ENCODE results near the gene MPHOSPH6.
"Not testable (repeated sequence)": the region's sequence is repeated elsewhere in the genome, so short reads cannot be mapped to it uniquely, and the experiment has no call there.

Gene MPHOSPH6

DNA sequence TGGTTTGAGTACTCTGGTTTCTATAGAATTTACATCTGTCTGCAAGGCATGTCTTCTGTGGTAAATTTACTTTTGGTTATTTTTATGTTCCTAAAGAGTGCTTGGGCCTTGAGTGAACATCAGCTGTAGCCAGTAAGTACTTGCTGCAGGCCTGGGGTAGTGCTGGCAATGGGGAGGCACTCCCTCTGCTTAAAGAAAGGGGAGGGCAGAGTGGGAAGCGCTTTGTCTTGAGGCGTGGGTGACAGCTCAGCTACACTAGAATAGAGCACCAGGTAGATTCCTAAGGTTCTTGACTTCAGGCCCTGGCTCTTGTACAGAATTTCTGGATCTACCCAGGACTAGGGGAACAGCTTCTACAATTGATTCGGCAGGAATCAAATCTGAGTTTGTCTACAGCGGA lies 50.6 kb downstream of the MPHOSPH6 start:
- TF ChIP-seq, protein P1, sequence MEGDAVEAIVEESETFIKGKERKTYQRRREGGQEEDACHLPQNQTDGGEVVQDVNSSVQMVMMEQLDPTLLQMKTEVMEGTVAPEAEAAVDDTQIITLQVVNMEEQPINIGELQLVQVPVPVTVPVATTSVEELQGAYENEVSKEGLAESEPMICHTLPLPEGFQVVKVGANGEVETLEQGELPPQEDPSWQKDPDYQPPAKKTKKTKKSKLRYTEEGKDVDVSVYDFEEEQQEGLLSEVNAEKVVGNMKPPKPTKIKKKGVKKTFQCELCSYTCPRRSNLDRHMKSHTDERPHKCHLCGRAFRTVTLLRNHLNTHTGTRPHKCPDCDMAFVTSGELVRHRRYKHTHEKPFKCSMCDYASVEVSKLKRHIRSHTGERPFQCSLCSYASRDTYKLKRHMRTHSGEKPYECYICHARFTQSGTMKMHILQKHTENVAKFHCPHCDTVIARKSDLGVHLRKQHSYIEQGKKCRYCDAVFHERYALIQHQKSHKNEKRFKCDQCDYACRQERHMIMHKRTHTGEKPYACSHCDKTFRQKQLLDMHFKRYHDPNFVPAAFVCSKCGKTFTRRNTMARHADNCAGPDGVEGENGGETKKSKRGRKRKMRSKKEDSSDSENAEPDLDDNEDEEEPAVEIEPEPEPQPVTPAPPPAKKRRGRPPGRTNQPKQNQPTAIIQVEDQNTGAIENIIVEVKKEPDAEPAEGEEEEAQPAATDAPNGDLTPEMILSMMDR (conservative IDR thresholded peaks at IDR 0.05), result no peak
- TF ChIP-seq ZFX (IDR thresholded peaks at IDR 0.05), result no peak
- no peak overlapping the region for H3K27ac ChIP-seq

- H3K27ac ChIP-seq, result no peak overlapping the region
- TF ChIP-seq, protein P1 (conservative IDR thresholded peaks at IDR 0.05), result no peak
- TF ChIP-seq ZFX (IDR thresholded peaks at IDR 0.05), result no peak
Observed at GRCh38 chr16:82118749-82119148, 51.3 kb downstream of the MPHOSPH6 start.

- TF ChIP-seq, protein P1 (conservative IDR thresholded peaks at IDR 0.05), result no peak
- no peak for TF ChIP-seq ZFX (IDR thresholded peaks at IDR 0.05)
- H3K27ac ChIP-seq, result no peak overlapping the region
Observed at GRCh38 chr16:82116535-82116934, 53.5 kb downstream of the MPHOSPH6 start.

- H3K27ac ChIP-seq, result no peak overlapping the region
- TF ChIP-seq, protein P1 (conservative IDR thresholded peaks at IDR 0.05), result no peak
- TF ChIP-seq ZFX (IDR thresholded peaks at IDR 0.05), result no peak
Observed at GRCh38 chr16:82113741-82114140, 56.3 kb downstream of the MPHOSPH6 start.

DNA sequence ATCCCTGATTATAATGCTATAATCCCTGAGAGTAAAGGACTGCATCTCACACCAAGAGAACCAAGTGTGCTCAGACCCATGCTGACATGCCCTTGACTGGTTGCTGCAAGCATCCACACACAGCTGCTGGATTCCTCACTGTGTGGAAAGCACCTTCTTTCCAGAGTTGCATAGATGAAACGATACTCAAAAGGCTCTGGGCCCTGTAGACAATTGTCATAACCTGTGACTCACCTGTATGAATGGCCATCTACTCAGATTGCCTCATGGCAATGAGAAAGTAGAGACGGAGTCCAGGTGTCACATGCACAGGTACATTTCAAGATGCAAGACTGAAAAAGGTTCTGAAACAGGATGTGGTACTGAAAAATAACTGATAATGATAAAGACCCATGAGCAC lies 58.1 kb downstream of the MPHOSPH6 start:
- TF ChIP-seq, protein P1 (conservative IDR thresholded peaks at IDR 0.05), result no peak
- no peak for TF ChIP-seq ZFX (IDR thresholded peaks at IDR 0.05)
- no peak overlapping the region for H3K27ac ChIP-seq

DNA sequence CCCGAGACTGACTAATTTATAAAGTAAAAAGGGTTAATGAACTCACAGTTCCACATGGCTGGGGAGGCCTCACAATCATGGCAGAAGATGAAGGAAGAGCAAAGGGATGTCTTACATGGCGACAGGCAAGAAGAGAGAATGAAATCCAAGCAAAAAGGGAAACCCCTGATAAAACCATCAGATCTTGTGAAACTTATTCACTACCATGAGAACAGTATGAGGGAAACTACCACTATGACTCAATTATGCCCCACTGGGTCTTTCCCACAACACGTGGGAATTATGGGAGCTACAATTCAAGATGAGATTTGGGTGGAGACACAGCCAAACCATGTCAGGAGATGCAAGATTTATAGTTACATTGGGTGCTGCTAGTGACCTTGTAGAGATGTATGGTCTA lies 60.8 kb downstream of the MPHOSPH6 start:
- H3K27ac ChIP-seq, result not testable (repeated sequence)

DNA sequence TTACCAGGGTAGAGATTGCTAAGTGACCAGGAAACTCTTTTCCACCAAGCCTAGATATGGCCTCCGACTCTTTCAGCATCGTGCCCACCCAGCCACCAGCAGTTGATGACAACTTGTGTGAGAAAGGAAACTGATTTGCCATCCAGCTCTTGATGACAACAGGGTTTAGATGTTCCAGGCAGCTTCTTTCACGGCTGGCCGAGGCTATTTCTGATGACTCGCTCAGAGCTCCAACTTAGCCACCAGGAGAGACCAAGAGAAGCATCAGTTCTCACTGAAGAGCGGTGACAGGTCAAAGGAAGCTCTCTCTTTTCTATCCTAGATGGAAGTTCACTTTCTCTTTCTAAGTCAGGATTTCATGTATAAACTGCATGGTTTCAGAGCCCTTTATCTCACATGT lies 61.2 kb downstream of the MPHOSPH6 start:
- H3K27ac ChIP-seq, result no peak overlapping the region
- TF ChIP-seq, protein P1 (conservative IDR thresholded peaks at IDR 0.05), result no peak
- no peak for TF ChIP-seq ZFX (IDR thresholded peaks at IDR 0.05)

DNA sequence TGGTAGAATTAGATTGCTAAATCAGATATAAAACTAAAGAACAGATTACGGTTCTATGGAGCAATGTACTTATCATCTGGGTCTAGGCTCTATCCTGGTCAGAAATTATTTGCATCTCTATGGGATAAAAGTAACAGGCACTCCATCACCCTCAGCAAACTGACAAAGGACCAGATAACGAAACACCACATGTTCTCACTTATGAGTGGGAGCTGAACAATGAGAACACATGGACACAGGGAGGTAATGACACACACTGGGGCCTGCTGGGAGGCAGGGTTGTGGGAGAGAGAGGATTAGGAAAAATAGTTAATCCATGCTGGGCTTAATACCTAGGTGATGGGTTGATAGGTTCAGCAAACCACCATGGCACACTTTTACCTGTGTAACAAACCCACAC lies 61.9 kb downstream of the MPHOSPH6 start:
- no peak for TF ChIP-seq ZFX (IDR thresholded peaks at IDR 0.05)
- no peak overlapping the region for H3K27ac ChIP-seq

- no peak for TF ChIP-seq ZFX (IDR thresholded peaks at IDR 0.05)
- TF ChIP-seq, protein P1 (conservative IDR thresholded peaks at IDR 0.05), result no peak
- H3K27ac ChIP-seq, result no peak overlapping the region
Observed at GRCh38 chr16:82105107-82105506, 64.9 kb downstream of the MPHOSPH6 start.

Measured in C4-2B (cell line).